Astrocyte (in vitro differentiated cells and primary cell): ENCODE data around the gene KCND2.

Experiments
- CTCF ChIP-seq: IDR thresholded peaks from 2 replicates; pipeline ENCODE4 v1.5.1; 2011; ENCODE audit warnings: low read depth, mild to moderate bottlenecking, inconsistent platforms, low read length, moderate library complexity; ENCODE audit not compliant: insufficient read depth
- EZH2 ChIP-seq: IDR thresholded peaks from 2 replicates; pipeline ENCODE4 v1.6.1; 2012; ENCODE audit warnings: mild to moderate bottlenecking, low read length, inconsistent platforms; ENCODE audit not compliant: insufficient read depth

GRCh38 chr7:120582916-120583315, 309.9 kb downstream of the KCND2 start:
- TF ChIP-seq CTCF (no peak), EZH2 (no peak)
